ENCODE data around the gene SLC13A3. TPM values are rescaled to one million over a fixed set of nuclear protein-coding genes. Genes with fewer than 3 reads are reported as not detected.

The SLC13A3 gene
- total RNA-seq, 2 donors from 2014 or later = 0.37 to 1.5 TPM

DNA sequence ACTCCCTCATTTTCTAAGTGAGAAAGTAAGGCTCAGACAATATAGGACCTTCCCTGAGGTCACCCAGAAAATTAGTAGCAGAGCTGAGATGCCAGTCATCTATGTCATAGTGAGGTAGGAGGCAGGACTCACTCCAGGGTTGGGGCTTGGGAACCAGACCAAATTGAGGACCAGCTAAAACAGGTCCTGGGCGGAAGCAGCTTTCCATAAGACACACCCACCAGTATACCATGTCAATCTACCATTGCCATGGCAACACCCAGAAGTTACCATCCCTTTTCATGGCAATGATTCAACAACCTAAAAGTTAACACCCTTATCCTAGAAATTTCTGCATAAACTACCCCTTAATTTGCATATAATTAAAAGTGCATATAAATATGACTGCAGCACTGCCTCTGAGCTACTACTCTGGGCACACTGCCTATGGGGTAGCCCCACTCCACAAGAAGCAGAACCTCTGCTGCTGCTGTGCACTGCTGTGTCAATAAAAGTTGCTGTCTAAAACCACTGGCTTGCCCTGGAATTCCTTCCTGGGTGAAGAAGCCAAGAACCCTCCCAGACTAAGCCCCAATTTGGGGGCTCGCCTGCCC, 70.5 kb downstream of the SLC13A3 start:
- DNase-seq (ENCODE audit: low spot score) = no peak
- Histone ChIP-seq H3K27me3 (no peaks in the 10 kb centered on the region), H3K4me1 (no peaks in the 10 kb centered on the region), H3K36me3 (no peaks in the 10 kb centered on the region), H3K4me3 (no peak overlapping the region), H3K27ac (no peak overlapping the region), H3K9me3 (no peaks in the 10 kb centered on the region)
- TF ChIP-seq CTCF (IDR thresholded peaks at IDR 0.05) = no peak

- no peaks in the 10 kb centered on the region for H3K27me3 ChIP-seq
- no peaks in the 10 kb centered on the region for H3K4me1 ChIP-seq
- H3K4me3 ChIP-seq = no peak overlapping the region
- no peak for DNase-seq (ENCODE audit: low spot score)
- no peak for TF ChIP-seq CTCF (IDR thresholded peaks at IDR 0.05)
- no peaks in the 10 kb centered on the region for H3K36me3 ChIP-seq
- no peaks in the 10 kb centered on the region for H3K9me3 ChIP-seq
- H3K27ac ChIP-seq = no peak overlapping the region
Observed at GRCh38 chr20:46578745-46579144, 72.5 kb downstream of the SLC13A3 start.

DNA sequence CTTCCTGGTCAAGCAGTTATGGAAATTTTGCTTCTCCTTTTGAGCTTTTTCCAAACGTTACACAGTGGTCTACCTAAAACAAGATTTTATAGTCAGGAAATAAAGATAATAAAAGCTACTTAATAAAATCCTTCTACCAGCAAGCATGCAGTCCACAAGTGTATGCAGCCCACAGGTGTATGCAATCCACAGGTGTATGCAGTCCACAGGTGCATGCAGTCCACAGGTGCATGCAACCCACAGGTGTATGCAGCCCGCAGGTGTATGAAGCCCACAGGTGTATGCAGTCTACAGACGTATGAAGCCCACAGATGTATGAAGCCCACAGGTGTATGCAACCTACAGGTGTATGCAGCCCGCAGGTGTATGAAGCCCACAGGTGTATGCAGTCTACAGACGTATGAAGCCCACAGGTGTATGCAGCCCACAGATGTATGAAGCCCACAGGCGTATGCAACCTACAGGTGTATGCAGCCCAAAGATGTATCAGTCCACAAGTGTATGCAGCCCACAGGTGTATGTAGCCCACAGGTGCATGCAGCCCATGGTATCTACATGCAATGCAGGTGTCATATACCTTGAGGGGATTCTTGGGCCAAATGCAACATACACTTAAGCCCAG, 74.4 kb downstream of the SLC13A3 start:
- DNase-seq (ENCODE audit: low spot score) = no peak
- no peak for TF ChIP-seq CTCF (IDR thresholded peaks at IDR 0.05)
- Histone ChIP-seq H3K27me3 (no peaks in the 10 kb centered on the region), H3K36me3 (no peaks in the 10 kb centered on the region), H3K4me3 (no peak overlapping the region), H3K27ac (no peak overlapping the region), H3K9me3 (no peaks in the 10 kb centered on the region), H3K4me1 (peaks cover 0 to 2% of the 10 kb centered on the region in 2 donors)

DNA sequence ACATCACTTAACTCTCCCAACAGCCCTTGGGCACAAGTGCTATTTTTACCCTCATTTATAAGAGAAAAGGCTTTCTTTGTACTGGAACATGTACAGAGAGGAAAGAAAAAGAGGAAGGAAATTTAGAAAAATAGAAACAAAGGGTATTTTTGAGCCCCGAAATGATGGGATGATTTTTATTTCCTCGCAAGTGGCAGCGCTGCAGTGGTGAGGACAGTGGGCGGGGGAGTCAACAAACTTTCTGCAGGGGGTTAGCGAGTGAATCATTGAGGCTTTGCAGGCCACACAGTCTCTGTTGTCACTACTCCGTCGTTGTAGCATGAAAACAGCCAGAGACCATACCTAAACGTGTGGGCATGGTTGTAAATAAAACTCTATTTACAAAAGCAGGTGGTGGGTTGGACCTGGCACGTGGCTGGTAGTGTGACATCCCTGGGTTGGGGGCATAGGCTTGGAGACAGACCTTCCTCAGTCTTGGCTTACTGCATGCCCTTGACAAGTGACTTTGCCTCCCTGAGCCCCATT, 75.3 kb downstream of the SLC13A3 start:
- Histone ChIP-seq H3K27ac (no peak overlapping the region), H3K27me3 (no peaks in the 10 kb centered on the region), H3K9me3 (no peaks in the 10 kb centered on the region), H3K4me3 (no peak overlapping the region), H3K36me3 (no peaks in the 10 kb centered on the region), H3K4me1 (peaks cover 0 to 5% of the 10 kb centered on the region in 2 donors)
- TF ChIP-seq CTCF (IDR thresholded peaks at IDR 0.05) = no peak
- no peak for DNase-seq (ENCODE audit: low spot score)

- Histone ChIP-seq H3K27ac (no peak overlapping the region), H3K4me1 (peaks cover 0 to 5% of the 10 kb centered on the region in 2 donors), H3K36me3 (no peaks in the 10 kb centered on the region), H3K27me3 (no peaks in the 10 kb centered on the region), H3K9me3 (no peaks in the 10 kb centered on the region), H3K4me3 (no peak overlapping the region)
- TF ChIP-seq CTCF (IDR thresholded peaks at IDR 0.05) = no peak
- DNase-seq (ENCODE audit: low spot score) = no peak
Observed at GRCh38 chr20:46575394-46575793, 75.9 kb downstream of the SLC13A3 start.
